Endodermal cell (in vitro differentiated cells): ENCODE results near the gene CYP4F12. TPM values are rescaled to one million over a fixed set of nuclear protein-coding genes. Genes with fewer than 3 reads are reported as not detected.

ENCODE experiments used
- DNase-seq: peaks from one replicate; pipeline ENCODE4 v3.0.0-alpha.2; 2017
- H3K27ac ChIP-seq: 2 replicates; pipeline ENCODE4 v1.5.1; 2013; ENCODE audit warnings: mild to moderate bottlenecking, low read depth, low read length, moderate library complexity
- H3K27me3 ChIP-seq: 2 replicates; pipeline ENCODE4 v1.6.1; 2013; ENCODE audit warnings: mild to moderate bottlenecking, low read length, moderate library complexity; ENCODE audit not compliant: insufficient read depth, control insufficient read depth, poor library complexity, severe bottlenecking
- H3K36me3 ChIP-seq: 2 replicates; pipeline ENCODE4 v1.7.0; 2013; ENCODE audit warnings: mild to moderate bottlenecking, low read length, moderate library complexity; ENCODE audit not compliant: control insufficient read depth, insufficient read depth
- H3K4me1 ChIP-seq: one replicate; pipeline ENCODE4 v1.7.0; 2013; ENCODE audit warnings: low read length; ENCODE audit not compliant: control insufficient read depth, insufficient read depth
- H3K4me3 ChIP-seq: 2 replicates; pipeline ENCODE4 v1.5.1; 2013; ENCODE audit warnings: mild to moderate bottlenecking, low read length, moderate library complexity
- H3K9ac ChIP-seq: 2 replicates; pipeline ENCODE4 v1.6.1; 2013; ENCODE audit warnings: mild to moderate bottlenecking, low read length, moderate library complexity; ENCODE audit not compliant: poor library complexity, severe bottlenecking; ENCODE audit errors: extremely low read depth
- H3K9me3 ChIP-seq: 2 replicates; pipeline ENCODE4 v1.6.1; 2013; ENCODE audit warnings: mild to moderate bottlenecking, low read length, moderate library complexity; ENCODE audit not compliant: control insufficient read depth
- H3K27ac Mint-ChIP-seq: 2 replicates; pipeline ENCODE4 v1.8.0; 2020; ENCODE audit warnings: mixed read lengths
- H3K27me3 Mint-ChIP-seq: 2 replicates; pipeline ENCODE4 v1.8.0; 2021; ENCODE audit warnings: mild to moderate bottlenecking, mixed read lengths; ENCODE audit not compliant: insufficient read depth
- H3K36me3 Mint-ChIP-seq: 2 replicates; pipeline ENCODE4 v1.8.0; 2020; ENCODE audit warnings: low read depth, mixed read lengths
- H3K4me1 Mint-ChIP-seq: 2 replicates; pipeline ENCODE4 v1.8.0; 2020; ENCODE audit warnings: mixed read lengths
- H3K4me3 Mint-ChIP-seq: 2 replicates; pipeline ENCODE4 v1.8.0; 2020; ENCODE audit warnings: mild to moderate bottlenecking, moderate library complexity, mixed read lengths
- H3K9me3 Mint-ChIP-seq: 2 replicates; pipeline ENCODE4 v1.8.0; 2020; ENCODE audit warnings: mild to moderate bottlenecking, mixed read lengths
- CTCF ChIP-seq: fragments of 200-600 bp; sonication (generic); conservative IDR thresholded peaks from 2 replicates; pipeline ENCODE4 v1.5.0; 2021; ENCODE audit warnings: antibody characterized with exemption, mild to moderate bottlenecking
- WGBS, 2 experiments: methylation state at CpG; one replicate each; pipeline versions ENCODE4 v1.1.5 to v1.1.7; 2013; ENCODE audit warnings: missing lambda C conversion rate in 2 of 2, mixed read lengths in 1 of 2; ENCODE audit not compliant: insufficient coverage in 1 of 2, insufficient read length in 1 of 2; 5-methylcytosine and 5-hydroxymethylcytosine counted together
- total RNA-seq, 2 donors: library from RNA; stranded (reverse); fragmentation: NEBNext Ultra II Directional in 1 of 2; extraction: Animal tissue kit (Norgen Biotek cat#: 25700) in 1 of 2; gene quantifications; 2 replicates in 1 of 2; 3 replicates in 1 of 2; pipeline ENCODE4 v1.2.1, GENCODE V29; 2021

CYP4F12 gene
- total RNA-seq, 2 donors from 2014 or later, result not detected

- no peaks in the 10 kb centered on the region for H3K27me3 ChIP-seq
- Mint-ChIP-seq H3K4me3 (no peak overlapping the region), H3K27me3 (no peaks in the 10 kb centered on the region), H3K27ac (no peak overlapping the region), H3K9me3 (peaks cover 32% of the 10 kb centered on the region), H3K36me3 (peaks cover 3% of the 10 kb centered on the region), H3K4me1 (no peaks in the 10 kb centered on the region)
- no peak overlapping the region for H3K9ac ChIP-seq
- no peaks in the 10 kb centered on the region for H3K4me1 ChIP-seq
- peaks cover 63% of the 10 kb centered on the region for H3K9me3 ChIP-seq
- H3K4me3 ChIP-seq, result no peak overlapping the region
- DNase-seq, result no peak
- no peak for TF ChIP-seq CTCF
- no peak overlapping the region for H3K27ac ChIP-seq
- no peaks in the 10 kb centered on the region for H3K36me3 ChIP-seq
- WGBS, 2 experiments, result 78 to 79% methylated on average over 2 to 4 of the region's 4 CpGs
These were observed 9.6 kb upstream of the CYP4F12 start for GRCh38 chr19:15663247-15663646.

- peaks cover 3% of the 10 kb centered on the region for H3K36me3 Mint-ChIP-seq
- Histone ChIP-seq H3K9me3 (peaks cover 74% of the 10 kb centered on the region), H3K9ac (no peak overlapping the region), H3K27ac (no peak overlapping the region), H3K4me1 (no peaks in the 10 kb centered on the region), H3K36me3 (no peaks in the 10 kb centered on the region), H3K27me3 (no peaks in the 10 kb centered on the region), H3K4me3 (no peak overlapping the region)
- no peaks in the 10 kb centered on the region for H3K27me3 Mint-ChIP-seq
- no peak for DNase-seq
- WGBS, 2 experiments, result 20 to 35% methylated on average over 1 of the region's 1 CpG
- H3K27ac Mint-ChIP-seq, result no peak overlapping the region
- H3K4me3 Mint-ChIP-seq, result no peak overlapping the region
- no peaks in the 10 kb centered on the region for H3K4me1 Mint-ChIP-seq
- no peak for TF ChIP-seq CTCF
- peaks cover 7% of the 10 kb centered on the region for H3K9me3 Mint-ChIP-seq
These were observed 6.7 kb upstream of the CYP4F12 start for GRCh38 chr19:15666186-15666585.

GRCh38 chr19:15666883-15667282, 6.0 kb upstream of the CYP4F12 start:
- Mint-ChIP-seq H3K9me3 (peaks cover under 1% of the 10 kb centered on the region), H3K4me1 (no peaks in the 10 kb centered on the region), H3K4me3 (no peak overlapping the region), H3K36me3 (peaks cover 3% of the 10 kb centered on the region), H3K27me3 (no peaks in the 10 kb centered on the region), H3K27ac (no peak overlapping the region)
- no peaks in the 10 kb centered on the region for H3K27me3 ChIP-seq
- no peaks in the 10 kb centered on the region for H3K4me1 ChIP-seq
- H3K4me3 ChIP-seq, result no peak overlapping the region
- no peaks in the 10 kb centered on the region for H3K36me3 ChIP-seq
- no peak overlapping the region for H3K27ac ChIP-seq
- peaks cover 75% of the 10 kb centered on the region for H3K9me3 ChIP-seq
- no peak for TF ChIP-seq CTCF
- H3K9ac ChIP-seq, result no peak overlapping the region
- DNase-seq, result no peak
- WGBS, 2 experiments, result 69 to 71% methylated on average over 4 of the region's 4 CpGs
